SJCRH30 (cell line): ENCODE data around the gene ZKSCAN2. TPM values are rescaled to one million over a fixed set of nuclear protein-coding genes. Genes with fewer than 3 reads are reported as not detected.

ENCODE experiments used
- DNase-seq, 2 experiments: peaks; one replicate each; pipeline ENCODE4 v3.0.0-alpha.2; 2015 to 2020
- H3K27ac ChIP-seq: fragments of 250-450 bp; sonication (Bioruptor Pico); 2 replicates; pipeline ENCODE4 v1.5.1; 2020; ENCODE audit warnings: mild to moderate bottlenecking, moderate library complexity
- H3K27me3 ChIP-seq: fragments of 250-450 bp; sonication (Bioruptor Pico); 2 replicates; pipeline ENCODE4 v1.5.1; 2020; ENCODE audit warnings: mild to moderate bottlenecking, moderate library complexity
- H3K36me3 ChIP-seq: fragments of 250-450 bp; sonication (Bioruptor Pico); 2 replicates; pipeline ENCODE4 v1.5.1; 2020; ENCODE audit warnings: mild to moderate bottlenecking, moderate library complexity
- H3K4me1 ChIP-seq: fragments of 250-450 bp; sonication (Bioruptor Pico); 2 replicates; pipeline ENCODE4 v1.5.1; 2020; ENCODE audit warnings: mild to moderate bottlenecking, moderate library complexity
- H3K4me3 ChIP-seq: fragments of 250-450 bp; sonication (Bioruptor Pico); 2 replicates; pipeline ENCODE4 v1.5.1; 2020; ENCODE audit warnings: mild to moderate bottlenecking, moderate library complexity
- H3K9me3 ChIP-seq: fragments of 250-450 bp; sonication (Bioruptor Pico); replicated peaks from 2 replicates; pipeline ENCODE4 v1.5.1; 2020; ENCODE audit warnings: mild to moderate bottlenecking, moderate library complexity
- total RNA-seq: library from RNA; depleted of rRNA; stranded (reverse); fragments of >200 nt; shearing (Covaris generic); gene quantifications from 2 replicates; pipeline ENCODE4 v1.2.3, GENCODE V29; 2014

Gene ZKSCAN2
- total RNA-seq, 1 experiment from 2014 or later, result 8.8 TPM

- DNase-seq, result peak; percentile 84 to 87
Measured at GRCh38 chr16:25257956-25258860, 563 bp upstream of the ZKSCAN2 start.

GRCh38 chr16:25256695-25257469 lies 763 bp downstream of the ZKSCAN2 start:
- Histone ChIP-seq H3K9me3 (no peaks in the 10 kb centered on the region), H3K4me3 (peak overlapping the region; percentile 84)
- DNase-seq, result peak; percentile 9 to 41

More at GRCh38 chr16:25257956-25258860, 563 bp upstream of the ZKSCAN2 start:
- Histone ChIP-seq H3K27me3 (no peaks in the 10 kb centered on the region), H3K4me3 (peak overlapping the region; percentile 84), H3K27ac (peak overlapping the region; percentile 90), H3K36me3 (no peaks in the 10 kb centered on the region), H3K4me1 (no peaks in the 10 kb centered on the region), H3K9me3 (no peaks in the 10 kb centered on the region)

GRCh38 chr16:25253322-25253721 lies 4.3 kb downstream of the ZKSCAN2 start:
- no peaks in the 10 kb centered on the region for H3K9me3 ChIP-seq
- peaks cover 17% of the 10 kb centered on the region; the same call in 1 of the 2 replicates for H3K36me3 ChIP-seq

More at GRCh38 chr16:25256695-25257469, 763 bp downstream of the ZKSCAN2 start:
- H3K4me1 ChIP-seq, result no peaks in the 10 kb centered on the region
- peaks cover under 1% of the 10 kb centered on the region; the same call in 1 of the 2 replicates for H3K36me3 ChIP-seq
- peak overlapping the region; percentile 90; the same call in 1 of the 2 replicates for H3K27ac ChIP-seq
- H3K27me3 ChIP-seq, result no peaks in the 10 kb centered on the region

GRCh38 chr16:25250467-25250866 lies 7.2 kb downstream of the ZKSCAN2 start:
- H3K27ac ChIP-seq, result no peak overlapping the region
- H3K36me3 ChIP-seq, result peaks cover 29% of the 10 kb centered on the region
- no peaks in the 10 kb centered on the region for H3K27me3 ChIP-seq
- no peak for DNase-seq
- H3K4me3 ChIP-seq, result no peak overlapping the region
- H3K9me3 ChIP-seq, result no peaks in the 10 kb centered on the region
- no peaks in the 10 kb centered on the region for H3K4me1 ChIP-seq

More at GRCh38 chr16:25253322-25253721, 4.3 kb downstream of the ZKSCAN2 start:
- no peak overlapping the region for H3K27ac ChIP-seq
- H3K4me3 ChIP-seq, result no peak overlapping the region
- H3K27me3 ChIP-seq, result no peaks in the 10 kb centered on the region
- DNase-seq, result no peak
- H3K4me1 ChIP-seq, result no peaks in the 10 kb centered on the region

GRCh38 chr16:25235991-25236390 lies 21.7 kb downstream of the ZKSCAN2 start:
- H3K4me1 ChIP-seq, result peaks cover 9% of the 10 kb centered on the region
- no peaks in the 10 kb centered on the region for H3K27me3 ChIP-seq
- H3K9me3 ChIP-seq, result no peaks in the 10 kb centered on the region
- no peak overlapping the region for H3K4me3 ChIP-seq
- H3K36me3 ChIP-seq, result 0 out of 2 replicates have a peak, but pooled peaks cover 3% of the 10 kb centered on the region
- DNase-seq, result peak; percentile 73 to 75
- H3K27ac ChIP-seq, result peak overlapping the region; percentile 41

- no peak overlapping the region for H3K4me3 ChIP-seq
- H3K9me3 ChIP-seq, result no peaks in the 10 kb centered on the region
- no peak overlapping the region for H3K27ac ChIP-seq
- no peak for DNase-seq
- no peaks in the 10 kb centered on the region for H3K36me3 ChIP-seq
- 0 out of 2 replicates have a peak, but pooled peaks cover 2% of the 10 kb centered on the region for H3K4me1 ChIP-seq
- H3K27me3 ChIP-seq, result 0 out of 2 replicates have a peak, but pooled peaks cover 2% of the 10 kb centered on the region
Measured at GRCh38 chr16:25228372-25228771, 29.3 kb downstream of the ZKSCAN2 start.

- no peak for DNase-seq
- H3K4me3 ChIP-seq, result no peak overlapping the region
- H3K27me3 ChIP-seq, result 0 out of 2 replicates have a peak, but pooled peaks cover 2% of the 10 kb centered on the region
- no peaks in the 10 kb centered on the region for H3K36me3 ChIP-seq
- H3K9me3 ChIP-seq, result no peaks in the 10 kb centered on the region
- H3K27ac ChIP-seq, result no peak overlapping the region
- 0 out of 2 replicates have a peak, but pooled peaks cover 2% of the 10 kb centered on the region for H3K4me1 ChIP-seq
Measured at GRCh38 chr16:25224731-25225319, 32.8 kb downstream of the ZKSCAN2 start.

GRCh38 chr16:25223964-25224363 lies 33.7 kb downstream of the ZKSCAN2 start:
- no peak for DNase-seq
- Histone ChIP-seq H3K36me3 (no peaks in the 10 kb centered on the region), H3K9me3 (no peaks in the 10 kb centered on the region), H3K27me3 (0 out of 2 replicates have a peak, but pooled peaks cover 2% of the 10 kb centered on the region), H3K4me1 (0 out of 2 replicates have a peak, but pooled peaks cover 2% of the 10 kb centered on the region), H3K27ac (no peak overlapping the region), H3K4me3 (no peak overlapping the region)

- Histone ChIP-seq H3K27ac (no peak overlapping the region), H3K9me3 (no peaks in the 10 kb centered on the region), H3K36me3 (no peaks in the 10 kb centered on the region), H3K27me3 (0 out of 2 replicates have a peak, but pooled peaks cover 2% of the 10 kb centered on the region), H3K4me3 (no peak overlapping the region), H3K4me1 (0 out of 2 replicates have a peak, but pooled peaks cover 2% of the 10 kb centered on the region)
- DNase-seq, result no peak
Measured at GRCh38 chr16:25222959-25223358, 34.7 kb downstream of the ZKSCAN2 start.

GRCh38 chr16:25219070-25219737 lies 38.4 kb downstream of the ZKSCAN2 start:
- DNase-seq, result no peak
- Histone ChIP-seq H3K36me3 (no peaks in the 10 kb centered on the region), H3K4me3 (no peak overlapping the region), H3K9me3 (no peaks in the 10 kb centered on the region), H3K27ac (no peak overlapping the region), H3K27me3 (0 out of 2 replicates have a peak, but pooled peaks cover 2% of the 10 kb centered on the region), H3K4me1 (no peaks in the 10 kb centered on the region)

- H3K36me3 ChIP-seq, result no peaks in the 10 kb centered on the region
- DNase-seq, result no peak
- no peaks in the 10 kb centered on the region for H3K9me3 ChIP-seq
- no peaks in the 10 kb centered on the region for H3K27me3 ChIP-seq
- no peak overlapping the region for H3K27ac ChIP-seq
- H3K4me1 ChIP-seq, result no peaks in the 10 kb centered on the region
- H3K4me3 ChIP-seq, result no peak overlapping the region
Measured at GRCh38 chr16:25217921-25218320, 39.7 kb downstream of the ZKSCAN2 start.

- H3K36me3 ChIP-seq, result no peaks in the 10 kb centered on the region
Measured at GRCh38 chr16:25217112-25217511, 40.5 kb downstream of the ZKSCAN2 start.

GRCh38 chr16:25213709-25214397 lies 43.8 kb downstream of the ZKSCAN2 start:
- no peak overlapping the region for H3K4me3 ChIP-seq
- no peak overlapping the region for H3K27ac ChIP-seq
- no peak for DNase-seq
- no peaks in the 10 kb centered on the region for H3K9me3 ChIP-seq
- H3K4me1 ChIP-seq, result no peaks in the 10 kb centered on the region
- H3K27me3 ChIP-seq, result no peaks in the 10 kb centered on the region
- H3K36me3 ChIP-seq, result no peaks in the 10 kb centered on the region

More at GRCh38 chr16:25217112-25217511, 40.5 kb downstream of the ZKSCAN2 start:
- Histone ChIP-seq H3K4me3 (no peak overlapping the region), H3K27ac (no peak overlapping the region), H3K27me3 (no peaks in the 10 kb centered on the region), H3K4me1 (no peaks in the 10 kb centered on the region), H3K9me3 (no peaks in the 10 kb centered on the region)
- no peak for DNase-seq
